Stomach (tissue), 4 donors: ENCODE results near the gene SLC6A14.

Experiments
- CTCF ChIP-seq, 7 experiments: fragments of 450-650 bp in 4 of 7; fragments of 200-600 bp in 3 of 7; sonication (generic) in 3 of 7; IDR thresholded peaks; one replicate each; pipeline ENCODE4 v1.5.1; 2016 to 2019; ENCODE audit warnings: antibody characterized with exemption in 7 of 7, control low read depth in 2 of 7, mild to moderate bottlenecking in 1 of 7
- POLR2A ChIP-seq, 4 donors: fragments of 450-650 bp; IDR thresholded peaks; one replicate each; pipeline ENCODE4 v1.6.1; 2016; ENCODE audit warnings: antibody characterized with exemption in 4 of 4, control low read depth in 2 of 4, mild to moderate bottlenecking in 1 of 4, moderate library complexity in 1 of 4
- POLR2AphosphoS5 ChIP-seq, 3 donors: sonication (generic); formaldehyde crosslinking; IDR thresholded peaks; one replicate each; pipeline ENCODE4 v1.6.1; 2016; ENCODE audit warnings: antibody characterized with exemption in 3 of 3

- TF ChIP-seq CTCF (IDR thresholded peaks at IDR 0.05), result no peak
- TF ChIP-seq POLR2A (IDR thresholded peaks at IDR 0.05), result no peak
- no peak for TF ChIP-seq POLR2AphosphoS5 (IDR thresholded peaks at IDR 0.05)
Observed at GRCh38 chrX:116409219-116409618, 27.2 kb upstream of the SLC6A14 start.
